Smooth muscle cell (in vitro differentiated cells): ENCODE data around the gene TP53I13. TPM values are rescaled to one million over a fixed set of nuclear protein-coding genes. Genes with fewer than 3 reads are reported as not detected.

Experiments used
- DNase-seq: peaks from one replicate; lab custom pipeline; 2025; ENCODE audit not compliant: unreplicated experiment; lab: John Stamatoyannopoulos, UW
- H2AFZ ChIP-seq: fragments of 200-600 bp; sonication (generic); 2 replicates; pipeline ENCODE4 v1.6.0; 2016; ENCODE audit warnings: antibody characterized with exemption, low read depth, mild to moderate bottlenecking
- H3F3A ChIP-seq: fragments of 200-600 bp; sonication (generic); 2 replicates; pipeline ENCODE4 v1.6.0; 2017; ENCODE audit warnings: antibody characterized with exemption, low read depth
- H3K27ac ChIP-seq: fragments of 200-600 bp; sonication (generic); 2 replicates; pipeline ENCODE4 v1.5.1; 2016; ENCODE audit warnings: low read depth, mild to moderate bottlenecking
- H3K27me3 ChIP-seq: fragments of 200-600 bp; sonication (generic); 2 replicates; pipeline ENCODE4 v1.6.1; 2016; ENCODE audit warnings: low read depth, mild to moderate bottlenecking
- H3K36me3 ChIP-seq: fragments of 200-600 bp; sonication (generic); 2 replicates; pipeline ENCODE4 v1.5.1; 2016; ENCODE audit warnings: low read depth
- H3K4me1 ChIP-seq: fragments of 200-600 bp; sonication (generic); 2 replicates; pipeline ENCODE4 v1.5.1; 2016; ENCODE audit warnings: low read depth
- H3K4me2 ChIP-seq: fragments of 200-600 bp; sonication (generic); 2 replicates; pipeline ENCODE4 v1.6.0; 2016; ENCODE audit warnings: mild to moderate bottlenecking
- H3K4me3 ChIP-seq: fragments of 200-600 bp; sonication (generic); 2 replicates; pipeline ENCODE4 v1.5.1; 2016; ENCODE audit warnings: mild to moderate bottlenecking
- H3K79me2 ChIP-seq: fragments of 200-600 bp; sonication (generic); 2 replicates; pipeline ENCODE4 v1.6.0; 2016; ENCODE audit warnings: low read depth, mild to moderate bottlenecking
- H3K9ac ChIP-seq: fragments of 200-600 bp; sonication (generic); 2 replicates; pipeline ENCODE4 v1.6.0; 2016; ENCODE audit warnings: low read depth
- H3K9me3 ChIP-seq: fragments of 200-600 bp; sonication (generic); replicated peaks from 2 replicates; pipeline ENCODE4 v1.5.1; 2016; ENCODE audit warnings: low read depth
- H4K20me1 ChIP-seq: fragments of 200-600 bp; sonication (generic); 2 replicates; pipeline ENCODE4 v1.6.0; 2016; ENCODE audit warnings: low read depth
- CTCF ChIP-seq: fragments of 200-600 bp; sonication (generic); IDR thresholded peaks from 2 replicates; pipeline ENCODE4 v1.5.1; 2017; ENCODE audit warnings: borderline replicate concordance, mild to moderate bottlenecking, antibody characterized with exemption; ENCODE audit not compliant: insufficient read depth, poor library complexity, severe bottlenecking
- WGBS: methylation state at CpG from one replicate; pipeline ENCODE4 v1.1.7; 2016; ENCODE audit warnings: low lambda C conversion rate; 5-methylcytosine and 5-hydroxymethylcytosine counted together
- polyA plus RNA-seq: library from polyadenylated mRNA; unstranded; fragments of >200 nt; fragmentation: Nextera tagmentation; extraction: Ambion mirVana; gene quantifications from 2 replicates; pipeline ENCODE4 v1.2.1, GENCODE V29; 2016
- total RNA-seq: library from RNA; depleted of rRNA; stranded (reverse); fragments of >200 nt; gene quantifications from 2 replicates; pipeline ENCODE4 v1.2.3, GENCODE V29; 2014

TP53I13 gene
- total and polyA plus RNA-seq, 2 experiments from 2014 or later, result 50.7 to 105 TPM

DNA sequence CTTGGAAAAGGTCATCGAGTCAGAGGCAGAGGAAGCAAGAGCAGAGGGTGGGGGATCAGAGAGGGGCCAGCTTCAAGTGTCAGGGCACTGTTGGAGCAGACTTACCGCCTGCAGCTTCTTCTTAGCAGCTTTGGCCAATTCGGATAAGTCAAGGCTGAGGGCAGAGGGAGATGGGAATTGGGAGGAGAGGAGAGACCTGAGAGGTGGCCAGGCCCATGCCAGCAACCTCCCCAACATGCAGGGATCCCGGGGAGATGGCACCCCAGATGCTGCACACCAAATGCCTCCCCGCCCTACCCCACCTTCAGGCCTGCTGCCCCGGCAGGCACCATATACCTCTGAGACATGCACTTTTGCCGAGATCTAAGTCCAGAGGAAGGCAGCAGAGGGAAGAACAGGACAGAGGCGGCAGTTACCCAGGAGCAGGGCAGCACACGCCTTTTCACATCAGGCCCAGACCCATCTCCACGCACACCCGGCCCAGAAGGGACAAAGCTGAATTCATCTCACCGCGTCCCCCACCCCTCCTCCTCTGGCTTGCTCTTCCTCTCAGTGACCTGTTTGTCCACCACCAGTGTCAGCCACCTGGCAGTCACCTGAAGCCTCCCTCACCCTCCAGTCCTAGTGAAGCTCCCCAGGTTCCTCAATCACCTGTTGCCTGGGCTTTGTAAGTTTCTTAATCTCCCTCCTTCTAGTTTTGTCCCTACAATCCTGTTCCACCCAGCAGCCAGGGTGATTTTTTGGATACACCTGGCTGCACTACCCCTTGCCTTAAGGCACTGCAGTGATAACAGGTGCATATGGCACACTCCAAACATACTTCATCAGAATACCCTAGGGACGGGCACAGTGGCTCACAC lies 10.4 kb downstream of the TP53I13 start:
- Histone ChIP-seq H3K4me1 (no peaks in the 10 kb centered on the region), H3F3A (no peaks in the 10 kb centered on the region), H3K9me3 (no peaks in the 10 kb centered on the region), H3K27me3 (no peaks in the 10 kb centered on the region), H2AFZ (no peak overlapping the region), H3K27ac (no peak overlapping the region), H3K36me3 (no peaks in the 10 kb centered on the region), H4K20me1 (peaks cover 17% of the 10 kb centered on the region), H3K4me3 (no peak overlapping the region), H3K79me2 (peaks cover 8% of the 10 kb centered on the region), H3K4me2 (no peak overlapping the region), H3K9ac (no peak overlapping the region)
- TF ChIP-seq CTCF, result no peak
- DNase-seq, result no peak
- 97% methylated on average over 14 of the region's 14 CpGs for WGBS

- peak; percentile 83 for TF ChIP-seq CTCF
- Histone ChIP-seq H4K20me1 (peaks cover 30% of the 10 kb centered on the region), H3K36me3 (no peaks in the 10 kb centered on the region), H3K9ac (no peak overlapping the region), H3K27me3 (no peaks in the 10 kb centered on the region), H3K4me2 (no peak overlapping the region), H3K27ac (no peak overlapping the region), H3F3A (no peaks in the 10 kb centered on the region), H3K9me3 (no peaks in the 10 kb centered on the region), H3K4me1 (peaks cover 8% of the 10 kb centered on the region), H3K79me2 (peaks cover 18% of the 10 kb centered on the region), H2AFZ (no peak overlapping the region), H3K4me3 (no peak overlapping the region)
- peak; percentile 32 for DNase-seq
- WGBS, result 76% methylated on average over 15 of the region's 15 CpGs
Observed at GRCh38 chr17:29579866-29580771, 11.6 kb downstream of the TP53I13 start.

- Histone ChIP-seq H4K20me1 (peaks cover 46% of the 10 kb centered on the region), H3K4me1 (peaks cover 12% of the 10 kb centered on the region), H3K79me2 (peaks cover 25% of the 10 kb centered on the region), H3K9ac (no peak overlapping the region), H3K27me3 (no peaks in the 10 kb centered on the region), H3K4me2 (no peak overlapping the region), H3K4me3 (no peak overlapping the region), H2AFZ (no peak overlapping the region), H3F3A (no peaks in the 10 kb centered on the region), H3K36me3 (no peaks in the 10 kb centered on the region), H3K27ac (no peak overlapping the region), H3K9me3 (no peaks in the 10 kb centered on the region)
- no peak for TF ChIP-seq CTCF
- WGBS, result 97% methylated on average over 20 of the region's 20 CpGs
- DNase-seq, result no peak
Observed at GRCh38 chr17:29581583-29582253, 13.2 kb downstream of the TP53I13 start.
